Choroid plexus epithelial cell (primary cell): Measurements from ENCODE around the gene DLEU7.

ENCODE experiments used
- DNase-seq: peaks from one replicate; pipeline ENCODE4 v3.0.0-alpha.2; 2010; ENCODE audit warnings: low read depth
- H3K4me3 ChIP-seq: 2 replicates; pipeline ENCODE4 v1.5.1; 2011; ENCODE audit warnings: low read depth, mild to moderate bottlenecking, control low read depth, low read length, moderate library complexity
- TF ChIP-seq, protein P1 (sequence below): conservative IDR thresholded peaks from 2 replicates; pipeline ENCODE4 v1.5.1; 2011; ENCODE audit warnings: low read depth, mild to moderate bottlenecking, control low read depth, inconsistent platforms, low read length, moderate library complexity

The DLEU7 gene

GRCh38 chr13:50838701-50839100 is 4.8 kb downstream of the DLEU7 start:
- no peak overlapping the region for H3K4me3 ChIP-seq
- no peak for DNase-seq
- TF ChIP-seq, protein P1, sequence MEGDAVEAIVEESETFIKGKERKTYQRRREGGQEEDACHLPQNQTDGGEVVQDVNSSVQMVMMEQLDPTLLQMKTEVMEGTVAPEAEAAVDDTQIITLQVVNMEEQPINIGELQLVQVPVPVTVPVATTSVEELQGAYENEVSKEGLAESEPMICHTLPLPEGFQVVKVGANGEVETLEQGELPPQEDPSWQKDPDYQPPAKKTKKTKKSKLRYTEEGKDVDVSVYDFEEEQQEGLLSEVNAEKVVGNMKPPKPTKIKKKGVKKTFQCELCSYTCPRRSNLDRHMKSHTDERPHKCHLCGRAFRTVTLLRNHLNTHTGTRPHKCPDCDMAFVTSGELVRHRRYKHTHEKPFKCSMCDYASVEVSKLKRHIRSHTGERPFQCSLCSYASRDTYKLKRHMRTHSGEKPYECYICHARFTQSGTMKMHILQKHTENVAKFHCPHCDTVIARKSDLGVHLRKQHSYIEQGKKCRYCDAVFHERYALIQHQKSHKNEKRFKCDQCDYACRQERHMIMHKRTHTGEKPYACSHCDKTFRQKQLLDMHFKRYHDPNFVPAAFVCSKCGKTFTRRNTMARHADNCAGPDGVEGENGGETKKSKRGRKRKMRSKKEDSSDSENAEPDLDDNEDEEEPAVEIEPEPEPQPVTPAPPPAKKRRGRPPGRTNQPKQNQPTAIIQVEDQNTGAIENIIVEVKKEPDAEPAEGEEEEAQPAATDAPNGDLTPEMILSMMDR: no peak

DNA sequence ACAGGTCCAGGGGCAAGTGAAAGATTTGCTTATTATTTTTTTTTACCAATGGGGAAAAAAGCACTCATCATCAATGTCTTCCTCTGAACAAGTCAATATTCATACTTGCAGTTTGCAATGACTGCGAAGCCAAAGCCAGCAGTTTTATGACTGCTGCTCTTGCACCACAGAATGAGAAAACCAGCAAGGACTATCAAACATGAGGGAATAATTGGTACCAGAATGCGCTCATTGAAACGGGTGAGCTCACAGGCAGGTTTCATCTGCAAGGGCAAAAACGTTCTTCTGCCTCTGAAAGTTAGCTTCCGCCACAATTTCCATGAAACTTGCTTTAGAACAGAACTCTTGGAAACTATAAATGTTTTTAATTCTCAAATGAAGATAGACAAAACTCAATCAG is 5.5 kb downstream of the DLEU7 start:
- no peak overlapping the region for H3K4me3 ChIP-seq
- DNase-seq: no peak
- TF ChIP-seq, protein P1: no peak

DNA sequence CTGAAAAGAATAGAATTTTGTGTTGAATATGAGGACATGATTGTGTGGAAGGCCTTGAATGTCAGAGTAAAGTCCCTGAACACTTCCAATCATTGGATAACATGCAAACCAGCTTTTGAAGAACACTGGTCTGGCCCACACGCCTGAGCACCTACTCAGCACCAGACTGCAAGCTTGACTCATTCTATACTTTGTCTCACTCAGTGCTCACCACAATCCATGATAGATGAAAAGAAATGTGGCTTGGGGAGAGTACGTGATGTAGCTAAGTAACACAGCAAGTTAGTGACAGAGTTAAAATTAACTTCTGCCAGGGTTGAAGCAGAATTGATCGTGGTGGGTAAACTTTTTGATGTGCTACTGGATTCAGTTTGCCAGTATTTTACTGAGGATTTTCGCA is 12.0 kb downstream of the DLEU7 start:
- DNase-seq: no peak
- TF ChIP-seq, protein P1: no peak
- no peak overlapping the region for H3K4me3 ChIP-seq

- TF ChIP-seq, protein P1: no peak
- no peak overlapping the region for H3K4me3 ChIP-seq
- DNase-seq: peak; percentile 46
Measured at GRCh38 chr13:50829896-50830295, 13.6 kb downstream of the DLEU7 start.

DNA sequence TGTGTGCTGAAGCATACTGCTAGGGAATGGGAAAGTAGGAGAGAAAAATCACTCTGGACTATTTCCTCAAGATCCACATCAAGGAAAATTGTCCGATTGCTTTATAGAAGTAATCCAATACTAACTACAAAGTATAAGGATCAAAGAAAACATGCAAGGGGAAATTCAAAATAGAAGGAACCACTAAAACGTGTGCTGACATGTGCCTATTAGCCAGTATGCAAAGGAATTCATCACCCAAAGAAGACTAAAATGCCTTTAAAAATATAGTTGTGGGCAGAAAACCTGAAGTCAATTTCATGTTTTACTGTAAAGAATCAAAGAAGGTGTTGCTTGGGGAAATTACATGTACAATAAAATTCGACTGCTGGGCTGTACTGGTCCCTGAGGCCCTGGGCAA is 14.3 kb downstream of the DLEU7 start:
- TF ChIP-seq, protein P1: no peak
- no peak for DNase-seq
- H3K4me3 ChIP-seq: no peak overlapping the region

- no peak overlapping the region for H3K4me3 ChIP-seq
- TF ChIP-seq, protein P1: no peak
- no peak for DNase-seq
Measured at GRCh38 chr13:50826035-50826434, 17.5 kb downstream of the DLEU7 start.

DNA sequence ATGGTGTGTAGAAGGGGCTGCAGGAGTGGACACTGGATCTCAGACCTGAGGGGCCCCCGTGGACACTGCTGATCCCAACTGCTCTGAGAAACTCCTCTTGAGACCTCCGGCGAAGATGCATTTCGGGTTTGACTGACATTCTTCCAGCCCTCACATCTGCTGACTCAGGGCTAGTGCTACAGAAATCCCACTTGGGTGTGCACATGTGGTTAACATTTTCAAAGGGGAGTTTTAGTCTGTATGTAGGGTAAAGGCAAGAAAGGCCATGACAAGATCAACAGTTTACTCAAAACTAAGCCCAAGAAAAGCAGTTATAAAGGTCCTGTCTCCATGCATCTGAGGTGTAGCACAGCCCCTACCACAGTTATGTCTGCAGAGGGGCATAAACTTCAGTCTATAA is 31.2 kb downstream of the DLEU7 start:
- no peak for DNase-seq
- TF ChIP-seq, protein P1: no peak

More for the DNA sequence above, 31.2 kb downstream of the DLEU7 start:
- H3K4me3 ChIP-seq: no peak overlapping the region
